Fibroblast of skin of left quadriceps (primary cell): ENCODE results near the gene PLEKHG5.
"Not testable (repeated sequence)": the region's sequence is repeated elsewhere in the genome, so short reads cannot be mapped to it uniquely, and the experiment has no call there.

Experiments used
- DNase-seq, 2 experiments: peaks; one replicate each; pipeline ENCODE4 v3.0.0-alpha.2; 2013; ENCODE audit warnings: low read depth in 2 of 2

Gene PLEKHG5

DNA sequence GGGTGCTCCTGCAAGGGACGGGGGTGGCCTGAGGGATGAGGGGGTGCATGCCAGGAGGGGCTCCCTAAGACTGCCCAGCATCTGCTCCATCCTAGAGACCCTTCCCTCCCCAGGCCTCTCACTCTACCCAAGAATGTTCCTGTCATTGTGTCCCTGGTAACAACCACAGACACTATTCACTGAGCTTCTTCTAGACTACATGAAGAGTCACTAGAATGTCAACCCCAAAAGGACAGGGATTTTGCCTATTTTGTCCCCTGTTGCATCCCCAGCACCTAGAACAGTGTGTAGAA is 28.4 kb downstream of the PLEKHG5 start:
- DNase-seq: no peak

DNA sequence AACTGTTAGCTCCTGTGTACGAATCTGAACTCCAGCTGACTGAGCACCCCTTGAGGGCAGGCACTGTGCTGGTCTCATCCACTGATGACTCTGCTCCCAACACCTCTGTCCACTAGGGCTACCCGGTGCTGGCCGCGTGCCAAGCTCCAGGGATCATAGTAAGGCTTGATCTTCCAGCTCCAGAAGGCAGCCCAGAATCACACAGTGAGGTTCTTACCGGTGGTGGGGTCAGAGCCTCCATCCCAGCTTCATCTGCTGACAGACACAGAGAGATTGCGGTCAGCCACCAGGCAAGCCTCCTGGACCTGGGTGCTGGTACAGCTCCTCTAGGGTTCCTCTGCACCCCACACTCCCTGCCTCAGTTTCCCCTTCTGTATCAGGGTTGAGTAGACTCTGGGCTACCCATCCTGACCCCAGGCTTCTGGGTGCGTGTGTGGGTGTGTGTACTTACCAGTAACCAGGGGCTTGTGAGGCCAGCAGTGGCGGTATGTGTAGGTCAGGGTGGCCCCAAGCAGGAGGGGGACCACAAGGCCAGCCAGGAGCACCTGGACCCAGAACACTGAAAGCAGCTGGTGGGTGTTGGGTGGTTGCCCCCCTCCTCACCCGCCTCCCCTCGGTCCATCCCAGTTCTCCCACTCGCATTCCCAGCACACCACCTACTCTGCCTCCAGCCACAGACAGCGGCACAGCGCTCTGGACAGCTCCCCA is 28.9 kb downstream of the PLEKHG5 start:
- no peak for DNase-seq

DNA sequence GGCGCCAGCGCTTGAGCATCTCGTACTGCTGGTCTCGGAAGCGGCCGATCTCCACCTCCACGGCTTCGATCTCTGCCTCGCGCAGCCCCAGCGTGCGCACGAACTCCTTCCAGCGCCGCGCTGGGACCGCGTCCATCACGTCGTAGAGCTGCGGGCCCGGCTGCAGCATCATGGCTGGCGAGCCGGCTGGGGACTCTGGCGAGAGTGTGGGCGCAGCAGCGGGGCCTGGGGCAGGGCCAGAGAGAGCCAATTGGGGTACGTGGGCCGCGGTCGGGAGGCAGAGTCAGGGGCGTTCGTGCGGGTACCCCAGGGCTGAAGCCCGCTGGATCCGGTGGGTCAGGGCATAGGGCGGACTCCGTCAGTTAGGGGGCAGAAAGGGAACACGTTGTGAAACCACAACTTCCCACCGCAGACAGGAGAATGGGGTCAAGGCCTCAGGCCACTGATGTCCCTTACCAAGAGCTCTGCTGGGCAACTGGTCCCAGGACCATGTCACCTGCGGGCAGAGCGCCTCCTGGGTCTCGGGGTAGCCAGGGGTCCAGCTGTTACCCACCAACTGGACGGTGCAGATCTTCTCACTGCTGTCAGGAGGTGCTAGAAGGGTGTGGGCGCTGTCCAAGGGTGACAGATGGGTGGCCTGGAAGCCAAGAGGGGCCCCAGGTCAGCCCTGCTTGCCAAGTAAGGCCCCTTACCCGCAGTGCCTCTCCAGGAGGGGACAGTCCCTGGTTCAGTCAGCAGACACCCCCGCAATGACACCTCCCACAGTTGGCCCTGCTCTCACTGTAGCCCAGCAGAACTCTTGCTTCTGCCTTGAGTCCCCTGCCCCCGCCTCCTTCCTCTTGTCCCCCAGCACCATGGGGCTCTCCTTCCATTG is 29.7 kb downstream of the PLEKHG5 start:
- no peak for DNase-seq

DNA sequence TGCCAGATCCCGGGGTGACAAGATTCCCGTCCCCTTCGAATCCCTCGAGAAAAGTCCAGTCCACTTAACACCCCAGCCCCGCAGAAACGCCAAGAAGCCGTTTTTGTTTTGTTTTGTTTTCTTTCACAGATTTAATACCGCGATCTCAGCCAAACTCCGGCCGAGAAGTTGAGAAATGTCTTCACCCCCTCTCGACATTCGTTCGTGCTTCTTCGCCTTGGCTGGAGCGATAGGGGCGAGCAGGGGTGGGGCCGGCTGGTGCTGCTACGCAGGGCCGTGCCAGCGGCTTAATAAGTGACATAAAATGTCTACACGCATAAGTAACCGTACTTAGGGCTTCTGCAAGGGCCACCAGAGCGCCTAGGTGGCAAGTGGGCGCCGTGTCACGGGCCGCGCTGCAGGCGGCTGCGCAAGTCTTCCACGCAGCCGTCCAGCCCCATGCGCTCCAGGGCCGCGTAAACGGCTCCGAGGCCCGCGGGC is 30.4 kb downstream of the PLEKHG5 start:
- DNase-seq: no peak

DNA sequence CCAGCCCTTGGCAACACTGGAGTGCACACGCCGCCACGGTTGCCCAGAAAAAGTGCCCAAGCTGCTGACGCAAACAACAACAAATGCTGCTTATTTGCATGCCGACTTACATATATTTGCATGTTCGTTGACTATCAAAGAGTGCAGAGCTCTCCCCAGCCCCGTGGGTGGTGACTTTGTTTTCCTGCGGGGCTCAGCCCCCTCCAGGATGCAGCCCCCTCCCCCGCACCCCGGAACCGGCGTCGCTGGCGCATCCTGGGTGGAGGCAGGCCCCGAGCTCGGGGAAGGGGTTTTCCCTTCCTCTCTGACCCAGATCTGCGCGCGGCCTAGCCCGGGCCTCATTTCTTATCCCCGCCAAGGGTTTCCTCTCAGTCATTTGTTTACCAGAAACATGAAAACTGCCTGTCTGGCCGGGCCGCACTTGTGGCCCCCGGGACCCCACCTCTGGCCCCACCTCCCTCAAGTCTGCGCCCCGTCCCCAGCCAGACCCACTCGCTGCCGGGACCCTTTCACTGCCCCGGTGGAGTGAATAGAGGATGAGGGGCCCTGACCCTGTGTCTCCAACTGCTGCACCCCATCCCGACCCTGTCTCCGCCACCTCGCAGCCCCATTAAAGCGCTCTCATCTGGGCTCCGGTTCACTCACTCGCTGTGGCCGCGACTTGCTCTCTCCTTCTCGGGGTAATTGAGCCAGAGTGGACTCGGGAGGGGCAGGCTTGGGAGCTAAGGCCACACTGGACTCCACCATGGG is 31.0 kb downstream of the PLEKHG5 start:
- DNase-seq: no peak

DNA sequence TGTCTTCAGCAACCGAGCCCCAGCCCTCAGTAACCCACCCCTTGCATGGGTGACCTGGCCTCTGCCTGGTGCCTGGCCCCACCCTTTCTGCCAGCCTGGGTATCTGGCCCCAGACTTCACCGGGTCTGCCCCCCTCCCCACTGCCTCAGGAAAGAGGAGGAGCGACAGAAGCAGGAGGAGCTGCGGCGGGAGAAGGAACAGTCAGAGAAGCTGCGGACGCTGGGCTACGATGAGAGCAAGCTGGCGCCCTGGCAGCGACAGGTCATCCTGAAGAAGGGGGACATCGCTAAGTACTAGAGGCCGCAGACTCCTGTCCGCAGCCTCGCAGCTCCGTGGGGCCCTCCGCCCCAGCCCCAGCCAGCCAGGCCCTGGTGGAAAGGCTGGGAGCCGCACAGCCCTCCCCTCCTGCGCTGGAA is 31.6 kb downstream of the PLEKHG5 start:
- DNase-seq: no peak

DNA sequence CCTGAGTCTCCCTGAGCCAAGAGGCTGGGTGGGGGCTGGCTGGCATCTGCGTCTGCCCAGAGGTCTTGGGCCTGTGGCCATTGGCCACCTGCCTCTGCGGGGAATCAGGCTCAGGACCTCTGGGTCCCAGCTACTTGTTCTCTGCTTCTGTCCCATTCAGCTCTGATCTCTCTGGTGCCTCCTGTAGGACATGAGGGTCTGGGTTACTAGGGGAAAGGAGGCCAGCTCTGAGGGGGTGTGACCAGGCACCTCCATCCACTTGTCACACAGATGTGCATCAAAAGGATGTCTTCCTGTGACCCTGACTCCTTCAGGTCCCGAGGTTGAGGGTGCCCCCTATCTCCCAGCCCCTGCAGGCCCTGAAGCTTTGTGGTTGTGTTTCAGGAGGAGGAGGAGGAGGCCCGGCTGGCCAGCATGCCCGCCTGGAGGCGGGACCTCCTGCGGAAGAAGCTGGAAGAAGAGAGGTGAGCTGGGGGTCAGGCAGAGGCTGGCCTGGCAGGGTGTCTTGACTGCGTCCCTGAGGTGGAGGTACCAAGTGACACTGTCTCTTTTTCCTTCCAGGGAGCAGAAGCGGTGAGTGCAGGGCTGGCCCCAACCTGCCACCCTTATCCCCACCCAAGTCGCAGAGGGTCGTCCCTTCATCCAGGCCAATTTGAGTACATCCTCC is 34.5 kb downstream of the PLEKHG5 start:
- no peak for DNase-seq

DNA sequence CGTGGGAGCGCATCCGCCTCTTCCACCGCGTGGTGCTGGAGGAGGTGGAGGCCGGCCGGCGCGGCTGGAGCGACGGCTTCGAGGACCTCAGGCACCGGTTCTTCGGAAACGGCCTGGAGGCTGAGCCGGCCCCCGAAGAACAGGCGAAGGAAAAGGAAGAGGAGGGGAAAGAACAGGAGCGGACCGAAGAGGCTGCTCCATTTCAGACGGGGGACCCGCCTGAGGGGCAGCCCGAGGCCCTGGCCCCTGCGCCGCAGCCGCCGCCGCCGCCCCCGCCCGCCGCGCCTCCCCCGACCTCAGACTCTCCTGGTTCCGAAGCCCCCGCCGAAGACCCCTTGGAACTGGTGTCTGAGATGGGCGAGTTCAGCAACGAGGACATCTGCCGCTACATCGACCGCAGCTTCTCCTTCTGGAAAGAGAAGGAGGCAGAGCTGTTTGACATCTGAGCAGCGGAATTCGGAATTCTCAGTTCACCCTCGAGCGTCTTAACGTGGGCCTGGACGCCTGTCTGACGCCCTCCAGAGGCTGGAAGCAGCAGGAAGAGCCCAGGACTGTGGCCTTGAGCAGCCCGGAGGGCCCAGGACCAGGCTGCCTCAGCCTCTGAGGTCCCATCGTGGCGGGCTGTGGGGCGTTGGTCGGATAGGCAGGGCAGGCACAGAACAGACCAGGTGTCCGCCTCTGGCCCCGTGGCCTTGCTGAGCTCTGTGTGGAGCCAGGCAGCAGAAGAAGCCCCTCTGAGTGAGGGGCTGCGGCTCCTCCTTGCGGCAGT is 35.5 kb downstream of the PLEKHG5 start:
- not testable (repeated sequence) for DNase-seq

DNA sequence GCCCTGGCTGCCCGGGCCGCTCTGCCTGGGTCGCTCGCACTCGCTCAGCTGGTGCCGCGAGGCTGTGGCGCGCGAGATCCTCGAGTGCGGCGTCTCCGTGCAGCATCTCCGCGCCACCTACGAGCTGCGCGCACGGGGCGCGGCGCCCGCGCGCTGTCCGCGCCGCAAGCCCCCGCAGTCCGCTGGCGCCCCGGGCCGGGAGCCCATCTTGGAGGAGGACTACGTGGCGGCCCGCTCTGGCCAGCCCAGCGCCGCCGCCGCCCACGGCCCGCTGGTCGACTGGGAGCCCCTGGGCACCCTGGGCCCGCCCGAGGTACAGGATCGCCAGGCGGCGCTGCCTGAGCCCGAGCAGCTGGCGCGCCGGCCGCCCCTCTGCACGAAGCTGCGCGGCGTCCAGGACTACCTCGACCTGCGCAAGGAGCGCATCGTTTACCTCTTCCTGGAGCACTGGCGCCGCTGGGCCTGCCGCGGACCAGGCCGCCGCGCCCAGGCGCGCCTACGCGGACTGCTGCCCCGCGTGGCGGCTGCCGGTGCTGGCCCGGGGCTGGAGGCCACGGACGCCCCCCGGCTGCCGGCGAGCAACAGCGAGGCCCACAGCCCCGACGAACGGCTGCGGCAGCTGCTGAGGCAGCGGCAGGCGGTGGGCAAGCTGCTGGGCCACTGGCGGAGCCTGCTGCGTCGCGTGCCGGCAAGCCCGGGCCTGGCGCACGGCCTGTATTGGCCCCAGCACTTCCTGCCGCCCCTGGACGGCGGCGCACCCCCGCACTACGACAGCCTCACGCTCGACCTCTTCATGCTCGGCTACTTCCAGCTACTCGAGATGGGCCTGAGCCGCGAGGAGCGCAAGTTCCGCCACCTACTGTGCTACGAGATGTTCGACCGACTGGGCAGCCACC is 36.4 kb downstream of the PLEKHG5 start:
- DNase-seq: no peak

DNA sequence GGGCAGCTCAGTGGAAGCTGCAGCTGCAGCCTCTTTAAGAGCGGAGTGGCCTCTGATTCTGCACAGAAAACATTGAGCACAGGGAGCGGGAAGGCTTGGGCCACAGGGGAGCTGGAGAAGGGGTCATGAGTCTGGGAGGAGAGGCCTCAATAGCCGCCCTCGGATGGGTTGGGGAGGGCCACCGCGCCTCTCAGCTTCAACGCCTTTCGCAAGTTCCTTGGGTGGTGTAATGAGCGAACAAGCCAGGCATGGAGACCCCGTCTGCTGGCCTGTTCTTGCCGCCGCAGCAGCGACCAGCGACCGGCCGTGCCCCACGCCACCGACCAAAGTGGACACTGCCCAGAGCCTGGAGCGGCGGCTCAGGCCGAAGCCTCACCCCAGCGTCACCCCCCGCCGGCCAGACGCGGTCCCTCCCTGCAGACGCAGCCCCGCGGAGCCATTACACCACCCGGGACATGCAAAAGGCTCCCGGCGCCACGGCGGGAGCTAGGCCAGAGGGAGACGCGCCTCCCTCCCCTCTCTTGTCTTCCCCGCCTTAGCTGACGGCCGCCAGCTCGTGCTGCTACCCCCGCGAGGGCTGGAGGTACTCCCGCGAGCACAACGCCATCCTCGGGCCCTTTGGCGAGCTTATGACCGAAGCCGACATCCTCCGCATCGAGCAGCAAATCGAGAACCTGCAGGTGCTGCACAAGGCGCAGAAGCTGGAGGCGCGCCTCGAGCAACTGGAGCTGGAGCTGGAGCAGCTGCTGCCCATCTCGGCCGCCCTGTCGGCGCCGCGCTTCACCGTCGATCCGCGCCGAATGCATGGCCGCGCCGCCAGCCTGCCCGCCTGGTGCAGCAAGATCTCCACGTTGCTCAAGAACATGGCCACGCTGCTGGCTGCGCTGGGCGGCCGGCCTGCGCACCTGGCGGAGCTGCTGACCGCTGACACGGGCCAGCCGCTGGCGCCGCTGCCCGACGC is 37.3 kb downstream of the PLEKHG5 start:
- DNase-seq: not testable (repeated sequence)

DNA sequence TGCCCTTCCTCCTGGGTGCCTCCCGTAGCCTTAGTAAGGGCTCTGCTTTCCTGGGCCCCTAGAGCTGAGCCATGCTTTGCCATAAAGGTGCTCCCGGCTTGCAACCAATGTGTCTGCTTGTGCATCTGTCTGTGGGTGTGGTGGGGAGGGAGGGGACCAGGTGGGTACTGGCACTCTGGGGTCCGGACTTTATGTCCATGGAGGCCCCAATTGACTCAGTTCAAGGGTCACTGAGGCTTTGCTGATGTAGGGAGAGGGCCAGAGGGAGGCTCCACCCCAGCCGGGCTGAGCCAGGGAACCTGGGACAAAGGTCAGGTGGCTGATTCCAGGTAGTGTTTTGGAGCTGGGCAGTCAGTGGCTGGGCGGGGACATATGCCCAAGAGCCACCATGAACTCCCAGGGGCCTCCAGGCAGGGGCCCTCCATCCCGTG is 40.5 kb downstream of the PLEKHG5 start:
- DNase-seq: no peak

DNA sequence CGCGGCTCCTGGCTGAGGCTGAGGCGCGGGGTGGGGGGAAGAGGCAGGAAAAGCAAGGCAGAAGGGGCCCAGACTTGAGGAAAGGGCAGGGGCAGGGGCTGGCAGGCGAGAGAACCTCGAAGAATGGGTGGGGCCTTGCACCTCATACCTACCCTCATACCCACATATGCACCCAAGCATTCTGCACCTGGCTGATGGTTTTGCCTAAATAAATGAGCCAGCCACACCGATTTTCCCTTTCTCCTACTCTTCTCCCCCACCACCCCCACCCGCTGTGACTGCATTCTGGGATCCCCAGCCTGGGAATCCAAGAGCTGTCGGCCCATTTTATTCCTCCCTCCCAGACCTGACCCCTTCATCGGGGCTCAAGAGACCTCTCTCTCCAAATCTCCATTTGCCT is 41.0 kb downstream of the PLEKHG5 start:
- not testable (repeated sequence) for DNase-seq

DNA sequence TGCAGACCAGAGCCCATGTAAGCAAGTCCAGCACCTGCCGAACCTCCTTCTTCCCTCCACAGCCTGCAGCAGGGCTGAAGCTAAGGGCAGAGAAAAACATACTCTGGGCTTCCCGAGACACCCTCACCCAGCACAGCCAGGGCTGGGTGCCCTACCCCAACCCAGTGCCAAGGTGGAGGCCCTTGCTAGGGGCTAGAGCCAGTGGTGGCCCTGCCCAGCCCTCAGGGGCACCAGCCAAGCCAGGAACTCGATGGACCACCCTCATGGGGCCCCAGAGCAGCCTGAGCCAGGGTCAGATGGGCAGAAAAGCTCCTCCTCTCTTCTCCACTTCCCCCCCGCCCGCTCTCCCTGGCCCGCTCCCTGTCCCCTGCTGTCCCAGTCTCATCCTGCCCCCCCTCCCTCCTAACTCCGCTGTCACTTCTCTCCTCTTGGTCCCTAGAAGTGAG is 41.4 kb downstream of the PLEKHG5 start:
- DNase-seq: no peak

DNA sequence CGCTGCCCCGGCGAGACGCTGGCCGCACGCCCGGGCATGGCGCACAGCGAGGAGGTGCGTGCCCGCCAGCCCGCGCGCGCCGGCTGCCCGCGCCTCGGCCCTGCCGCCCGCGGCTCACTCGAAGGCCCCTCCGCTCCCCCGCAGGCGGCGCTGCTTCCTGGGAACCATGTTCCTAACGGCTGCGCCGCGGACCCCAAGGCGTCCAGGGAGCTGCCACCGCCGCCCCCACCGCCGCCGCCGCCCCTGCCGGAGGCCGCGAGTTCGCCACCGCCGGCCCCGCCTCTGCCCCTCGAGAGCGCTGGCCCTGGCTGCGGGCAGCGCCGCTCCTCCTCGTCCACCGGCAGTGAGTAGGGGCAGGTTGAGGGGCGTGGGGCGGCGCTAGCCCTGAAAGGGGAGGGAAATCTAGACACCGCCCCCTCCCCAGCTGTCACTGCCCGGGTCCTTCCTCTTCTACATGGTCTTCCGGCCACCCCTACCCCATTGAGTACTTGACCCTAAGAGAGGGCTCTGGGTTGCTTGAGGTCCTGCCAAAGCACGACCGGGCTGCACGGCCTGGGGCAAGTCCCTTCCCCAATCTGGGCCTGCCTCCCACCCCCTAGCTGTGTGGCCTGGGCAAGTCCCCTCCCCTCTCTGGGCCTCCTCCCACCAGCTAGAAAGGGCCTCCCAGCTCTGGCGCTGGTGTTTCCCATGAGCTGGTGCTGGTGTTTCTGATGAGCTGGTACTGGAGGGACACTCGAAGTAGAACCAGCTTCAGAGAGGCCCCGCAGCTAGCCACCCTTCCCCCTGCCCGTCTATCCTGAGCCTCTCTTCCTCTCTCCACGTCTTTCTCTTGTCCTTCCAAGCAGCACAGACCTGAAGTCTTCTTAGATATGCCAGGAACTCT is 42.5 kb downstream of the PLEKHG5 start:
- no peak for DNase-seq

DNA sequence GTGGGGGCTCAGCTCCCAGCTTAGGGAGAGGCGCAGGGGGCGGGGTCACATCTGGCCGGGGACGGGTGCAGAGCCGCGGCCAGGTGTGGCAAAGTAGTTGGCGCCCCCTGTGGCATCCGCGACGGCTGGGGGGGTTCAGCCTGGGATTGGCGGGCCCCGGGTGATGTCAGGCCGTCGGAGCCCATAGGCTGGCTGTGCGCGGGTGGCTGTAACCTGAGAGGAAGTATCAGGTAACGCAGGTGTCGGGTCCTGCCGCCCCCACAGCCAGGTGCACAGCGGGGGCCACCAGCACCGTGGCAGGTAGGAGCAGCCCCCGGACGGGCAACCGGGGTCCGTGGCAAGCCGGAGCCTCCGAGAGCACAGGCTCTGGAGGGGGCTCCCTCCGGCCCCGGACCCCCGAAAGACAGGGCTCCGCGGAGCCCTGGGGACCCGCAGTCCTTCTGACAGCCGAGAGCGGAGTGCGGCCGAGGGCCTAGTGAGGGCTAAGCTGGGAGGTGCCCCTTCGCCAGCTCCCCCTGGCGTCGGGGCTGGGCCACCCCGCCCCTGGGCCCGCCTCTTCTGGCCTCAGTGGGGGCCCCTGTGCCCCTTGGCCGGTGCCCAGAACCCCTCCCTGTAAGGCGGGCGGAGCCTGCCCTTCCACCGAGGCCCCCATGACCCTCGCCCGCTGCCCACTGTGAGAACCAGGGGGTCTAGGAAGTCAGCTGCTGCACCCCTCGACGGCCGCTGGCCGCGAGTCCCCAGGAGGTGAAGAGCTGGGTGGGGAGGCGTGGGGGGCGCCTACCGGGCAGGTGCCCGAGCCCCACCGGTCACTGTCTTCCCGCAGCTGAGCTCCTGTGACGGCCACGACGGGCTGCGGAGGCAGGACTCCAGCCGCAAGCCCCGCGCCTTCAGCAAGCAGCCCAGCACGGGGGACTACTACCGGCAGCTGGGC is 43.4 kb downstream of the PLEKHG5 start:
- no peak for DNase-seq

DNA sequence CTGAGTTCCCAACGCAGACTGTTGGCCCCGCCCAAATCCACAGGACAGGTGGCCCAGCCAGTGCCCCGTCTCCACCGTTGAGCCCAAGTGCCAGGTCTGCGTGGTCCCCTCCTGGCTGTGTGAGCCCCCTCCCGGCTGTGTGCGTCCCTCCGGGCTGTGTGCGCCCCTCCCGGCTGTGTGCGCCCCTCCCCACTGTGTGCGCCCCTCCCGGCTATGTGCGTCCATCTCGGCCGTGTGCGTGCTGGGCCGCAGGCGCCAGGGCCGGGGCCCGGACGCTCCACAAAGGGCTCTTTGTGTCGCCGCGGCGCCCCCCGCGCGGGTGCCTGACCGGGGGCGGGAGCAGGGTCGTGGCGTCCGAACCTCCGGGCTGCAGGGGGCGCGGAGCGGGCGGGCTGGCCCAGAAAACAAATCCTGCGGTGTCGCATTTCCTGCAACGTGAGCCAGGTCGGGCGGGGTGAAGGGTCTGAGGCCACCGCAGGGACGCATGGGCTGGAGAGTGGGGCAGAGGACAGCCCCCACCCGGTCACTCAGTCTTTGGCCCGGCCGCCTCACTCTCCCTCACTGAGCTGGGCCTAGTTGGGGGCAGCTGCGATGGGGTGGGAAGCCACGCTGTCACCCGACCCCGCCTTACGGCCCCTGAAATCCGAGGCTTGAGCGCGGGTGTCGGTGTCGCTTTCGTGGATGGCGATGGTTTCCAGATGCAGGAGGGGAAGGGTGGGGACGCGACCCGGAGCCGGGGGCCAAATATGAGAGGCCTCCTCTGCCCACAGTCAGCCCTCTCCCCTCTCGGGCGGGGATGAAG is 44.2 kb downstream of the PLEKHG5 start:
- no peak for DNase-seq
